DMS79 treated with DMSO at 0.1 percent for 48 hours (cell line): ENCODE data around the gene GRK4.
A peak's percentile ranks its signal among the peaks of the same experiment; 100 is the strongest.
"Not testable (repeated sequence)": the region's sequence is repeated elsewhere in the genome, so short reads cannot be mapped to it uniquely, and the experiment has no call there.

Experiments
- DNase-seq: peaks from one replicate; lab custom pipeline; 2025; lab: John Stamatoyannopoulos, UW

The GRK4 gene

DNA sequence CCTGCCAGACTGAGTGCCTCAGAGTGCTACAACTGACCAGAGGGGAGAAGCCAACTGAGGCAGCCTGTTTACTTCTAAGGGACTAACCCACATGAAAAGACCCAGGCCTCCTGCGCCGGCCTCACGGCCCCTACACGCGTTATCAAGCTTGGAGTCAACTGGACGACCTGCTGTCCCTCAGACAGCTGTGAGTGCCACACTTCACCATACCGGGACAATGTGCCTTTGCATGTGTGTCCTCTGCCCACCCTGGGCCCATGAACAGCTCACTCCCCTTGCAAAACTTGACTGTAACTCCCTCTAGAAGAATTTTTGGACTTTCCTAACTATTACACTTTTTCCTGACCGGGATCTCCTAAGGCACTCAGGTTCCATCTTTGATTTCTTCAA, 2.0 kb upstream of the GRK4 start:
- no peak for DNase-seq

DNA sequence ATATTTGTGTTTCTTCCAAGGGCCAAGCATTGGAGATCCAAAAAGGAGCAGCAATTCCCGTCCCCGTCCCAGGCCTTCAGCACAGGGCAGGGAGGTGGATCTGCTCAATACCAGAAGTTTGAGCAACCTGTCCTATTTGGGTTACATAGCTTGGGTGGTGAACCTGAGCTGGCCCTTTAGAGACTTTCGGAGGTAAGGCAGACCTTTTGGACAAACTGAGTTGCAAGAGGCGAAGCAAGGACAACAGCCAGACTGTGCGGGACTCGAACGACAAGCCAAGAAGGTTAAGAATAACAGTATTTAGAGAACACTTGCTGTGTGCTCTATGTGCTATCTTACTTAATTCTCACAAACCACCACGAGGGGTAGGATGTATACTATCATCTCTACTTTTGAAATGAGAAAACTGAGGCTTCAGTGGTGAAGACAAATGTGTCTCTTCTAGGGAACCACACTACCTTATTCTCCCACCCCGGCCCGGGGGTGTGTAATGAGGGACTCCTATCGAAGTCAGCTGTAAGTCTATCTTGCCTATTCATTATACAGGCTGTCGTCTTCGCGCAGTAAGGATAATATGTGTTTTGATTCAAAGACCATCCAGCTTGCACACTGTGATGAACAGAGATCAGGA, 1.4 kb upstream of the GRK4 start:
- peak; percentile 4 for DNase-seq

DNA sequence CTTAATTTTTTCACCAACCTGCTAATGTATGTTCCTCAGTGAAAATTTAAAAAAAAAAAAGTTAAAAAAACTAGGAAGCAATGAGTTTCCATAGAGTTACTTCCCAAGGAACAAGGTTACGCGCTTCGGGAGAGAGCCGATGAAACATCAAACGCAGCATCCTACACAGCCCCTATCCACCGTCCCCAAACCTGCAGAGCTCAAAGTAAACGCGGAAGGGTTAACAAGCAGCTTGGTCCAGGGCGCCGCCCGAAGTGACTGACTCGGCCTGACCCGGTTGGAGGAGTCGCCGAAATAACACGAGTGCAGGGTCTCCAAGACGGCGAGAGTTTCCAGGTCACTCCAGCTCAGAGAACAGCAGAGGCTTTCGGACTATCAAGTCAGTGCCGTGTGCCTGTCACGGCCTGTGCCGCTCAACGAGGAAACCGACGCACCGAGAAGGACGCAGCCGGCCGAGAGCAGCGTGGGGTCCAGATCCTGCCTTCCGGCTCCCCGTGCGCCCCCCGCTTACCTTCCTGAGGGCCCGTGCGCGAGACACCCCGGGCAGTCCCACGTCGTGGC, 677 bp upstream of the GRK4 start:
- DNase-seq = no peak

DNA sequence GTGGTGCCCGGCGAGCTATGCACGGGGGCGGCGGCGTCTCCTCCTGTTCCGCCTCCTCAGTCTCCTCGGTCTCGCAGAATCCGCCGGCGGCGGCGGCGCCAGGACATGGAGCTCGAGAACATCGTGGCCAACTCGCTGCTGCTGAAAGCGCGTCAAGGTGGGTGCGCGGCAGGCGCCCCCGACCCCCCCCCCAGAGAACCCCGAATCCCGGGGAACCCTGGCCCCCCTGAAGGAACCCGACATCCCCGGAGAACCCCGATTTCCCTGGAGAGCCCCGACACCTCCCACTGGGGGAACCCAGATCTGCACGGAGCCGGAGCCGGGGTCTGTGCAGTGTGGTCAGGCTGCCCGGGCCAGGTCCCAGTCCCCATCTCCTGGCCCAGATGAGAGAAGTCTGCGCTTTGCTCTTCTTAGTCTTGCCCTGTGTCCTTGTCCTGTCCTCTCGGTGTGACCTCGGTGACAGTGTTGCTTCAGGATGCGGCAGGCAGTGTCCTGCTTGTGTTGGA, 648 bp downstream of the GRK4 start:
- DNase-seq = no peak

DNA sequence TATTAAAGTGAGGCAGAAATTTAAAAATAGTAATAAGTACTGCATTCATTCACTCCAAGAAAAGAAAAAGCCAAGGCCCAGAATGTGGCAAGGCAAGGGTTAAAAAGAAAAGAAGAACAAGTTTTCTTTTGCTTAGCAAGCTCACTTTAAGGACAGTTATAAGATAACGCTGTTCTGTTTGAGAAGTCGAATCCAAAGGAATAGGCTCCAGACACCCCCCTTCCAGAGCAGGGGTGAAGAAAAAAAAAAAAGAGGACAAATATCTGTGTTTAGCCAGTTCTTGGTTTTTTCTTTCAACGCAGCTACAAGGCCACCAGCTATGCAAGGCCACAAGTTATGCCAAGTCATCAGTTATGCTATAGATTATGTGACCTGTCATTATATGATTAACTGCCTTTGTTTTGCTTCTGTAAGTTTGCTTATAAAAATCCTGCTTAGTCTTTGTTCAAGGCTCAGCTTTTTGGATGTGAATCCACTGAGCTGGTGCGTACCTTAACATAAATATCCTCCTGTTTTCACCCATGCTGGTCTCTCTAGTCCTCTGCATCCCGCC, 1.4 kb downstream of the GRK4 start:
- no peak for DNase-seq

DNA sequence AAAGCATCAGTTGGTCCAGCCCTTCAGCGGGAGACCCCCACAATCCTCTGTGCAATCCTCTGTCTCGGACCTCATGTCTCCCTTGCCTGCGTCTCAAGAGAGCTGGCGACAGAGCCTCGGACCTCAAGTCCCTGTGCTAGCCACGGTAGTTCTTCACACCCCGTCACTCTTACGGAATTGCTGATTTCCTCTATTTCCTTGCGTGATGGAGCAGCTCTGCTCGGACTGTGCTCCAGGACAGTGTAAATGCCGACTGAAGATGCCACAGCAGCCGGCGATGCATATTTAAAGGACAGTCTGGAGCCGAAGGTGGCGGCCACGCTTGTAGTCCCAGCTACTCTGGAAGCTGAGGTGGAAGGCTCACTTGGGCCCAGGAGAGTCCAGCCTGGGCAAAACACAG, 1.9 kb downstream of the GRK4 start:
- no peak for DNase-seq

DNA sequence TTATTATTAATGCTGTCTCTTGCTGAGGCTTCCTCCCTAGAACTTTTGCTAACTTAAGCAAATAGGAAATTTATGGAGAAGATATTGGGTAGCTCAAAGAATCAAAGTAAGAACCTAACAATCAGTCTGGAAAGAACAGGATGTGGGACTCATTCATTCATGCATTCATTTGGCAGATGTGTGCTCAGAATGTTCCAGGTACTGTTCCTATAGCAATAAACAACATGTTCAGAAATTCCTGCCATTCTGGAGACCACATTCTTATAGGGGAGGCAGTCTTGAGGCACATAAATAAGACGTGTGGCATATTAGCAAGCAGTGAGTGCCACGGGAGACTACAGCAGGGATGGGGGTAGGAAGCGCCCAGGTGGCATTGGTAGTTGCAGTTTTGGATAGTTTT, 5.0 kb downstream of the GRK4 start:
- DNase-seq = no peak

DNA sequence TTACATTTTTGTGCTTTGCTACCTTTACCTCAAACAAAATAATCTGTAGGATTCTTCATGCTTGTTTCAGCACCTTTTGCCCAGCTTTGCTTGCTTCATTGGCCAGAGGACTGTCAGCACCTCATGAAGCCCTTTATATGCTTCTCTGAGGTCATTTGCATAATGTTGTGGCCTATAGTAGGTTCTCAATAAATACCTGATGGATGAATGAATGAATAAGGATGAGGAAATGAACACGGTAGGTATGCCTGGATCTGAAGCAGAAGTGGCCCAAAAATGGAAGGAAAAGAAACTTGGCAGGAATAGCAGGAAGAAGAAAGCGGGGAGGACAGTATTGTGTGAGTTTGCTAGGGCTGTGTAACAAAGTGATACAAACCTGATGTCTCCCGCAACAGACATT, 7.9 kb downstream of the GRK4 start:
- no peak for DNase-seq

DNA sequence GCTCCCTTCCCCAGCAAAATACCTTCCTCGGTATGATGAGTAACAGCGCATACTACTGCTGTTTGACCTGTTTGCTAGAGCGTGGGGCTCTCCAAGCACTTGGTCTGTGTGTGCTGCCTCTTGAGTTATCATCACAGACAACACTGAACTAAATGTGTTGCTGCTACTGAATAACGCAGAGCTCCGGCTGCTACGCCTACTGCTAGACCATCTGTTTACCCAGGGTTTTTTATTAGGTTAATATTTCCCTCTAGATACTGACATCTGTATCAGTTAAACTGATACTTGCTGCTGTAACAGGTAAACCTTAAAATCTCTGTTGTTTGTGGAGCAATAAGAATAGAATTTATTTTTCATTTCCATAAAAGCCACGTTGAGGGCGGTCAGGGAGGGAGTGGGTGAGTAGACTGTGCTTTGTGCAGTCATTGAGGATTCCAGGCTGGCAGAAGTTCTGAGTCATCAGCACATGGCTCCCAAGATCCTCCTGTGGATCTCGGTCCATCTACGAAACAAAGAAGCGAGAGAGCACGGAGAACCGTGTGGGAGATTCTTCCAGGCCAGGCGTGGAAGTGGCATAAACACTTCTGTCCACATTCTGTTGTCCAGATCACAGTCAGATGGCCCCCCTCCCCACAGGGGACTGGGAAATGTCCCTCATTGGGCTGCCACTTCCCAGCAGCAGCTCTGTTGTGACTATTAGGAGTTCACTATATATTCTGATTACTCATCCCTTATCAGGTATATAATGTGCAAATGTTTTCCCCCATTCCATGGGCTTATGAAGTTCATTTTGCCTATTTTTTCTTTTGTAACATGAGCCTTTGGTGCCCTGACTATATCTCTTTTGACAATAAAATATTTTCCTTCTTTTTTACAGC, 14.1 kb downstream of the GRK4 start:
- DNase-seq = no peak

DNA sequence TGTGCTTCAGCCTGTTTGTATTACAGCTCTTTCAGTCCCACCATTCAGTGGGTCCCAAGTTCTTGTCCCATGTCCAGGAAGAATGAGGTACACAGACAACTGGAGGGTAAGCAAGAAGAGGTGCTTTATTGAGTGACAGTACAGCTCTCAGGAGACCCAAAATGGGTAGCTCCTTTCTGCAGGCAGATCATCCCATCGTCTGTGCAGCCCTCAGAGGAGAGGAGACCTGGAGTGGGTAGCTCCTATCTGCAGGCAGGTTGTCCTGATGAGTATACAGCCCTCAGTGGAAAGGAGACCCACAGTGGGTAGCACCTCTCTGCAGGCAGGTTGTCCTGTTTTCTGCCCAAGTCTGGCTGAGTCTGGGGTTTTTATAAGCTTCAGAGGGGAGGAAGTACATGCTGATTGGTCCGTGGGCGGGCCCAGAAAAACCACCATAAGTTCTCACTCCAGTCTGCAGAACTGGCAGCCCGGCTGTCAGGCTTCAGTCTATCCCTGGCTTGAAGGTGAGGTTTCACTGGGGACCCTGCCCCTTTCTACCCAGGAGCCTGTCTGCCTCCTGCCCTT, 18.0 kb downstream of the GRK4 start:
- no peak for DNase-seq

DNA sequence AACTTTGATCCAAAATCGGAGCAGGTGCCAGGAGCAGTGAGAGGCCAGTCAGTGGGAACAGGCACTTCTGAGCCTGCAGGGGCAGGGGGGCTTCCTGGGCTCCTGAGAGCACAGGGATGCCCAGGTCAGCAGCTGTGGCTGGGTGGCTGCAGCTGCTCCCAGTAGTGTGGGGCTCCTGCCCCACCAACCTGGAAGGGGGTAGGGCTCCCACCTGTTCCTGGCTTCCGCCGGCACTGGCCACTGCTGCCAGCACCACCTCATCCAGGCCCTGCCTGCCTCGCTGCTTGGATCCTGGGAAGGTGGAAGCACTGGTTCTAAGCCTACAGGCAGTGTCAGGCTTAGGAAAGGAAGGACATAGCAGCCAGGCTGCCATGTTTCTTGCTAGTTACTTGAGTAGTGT, 18.6 kb downstream of the GRK4 start:
- DNase-seq = no peak

DNA sequence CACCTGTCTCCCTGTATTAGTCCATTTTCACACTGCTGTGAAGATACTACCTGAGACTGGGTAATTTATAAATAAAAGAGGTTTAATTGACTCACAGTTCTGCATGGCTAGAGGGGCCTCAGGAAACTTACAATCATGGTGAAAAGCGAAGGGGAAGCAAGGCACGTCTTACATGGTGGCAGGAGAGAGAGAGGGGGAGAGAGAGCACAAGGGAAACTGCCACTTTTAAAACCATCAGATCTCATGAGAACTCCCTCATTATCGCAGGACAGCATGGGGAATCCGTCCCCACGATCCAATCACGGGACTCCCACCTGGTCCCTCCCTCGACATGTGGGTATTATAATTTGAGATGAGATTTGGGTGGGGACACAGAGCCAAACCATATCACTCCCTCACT, 20.3 kb downstream of the GRK4 start:
- not testable (repeated sequence) for DNase-seq

DNA sequence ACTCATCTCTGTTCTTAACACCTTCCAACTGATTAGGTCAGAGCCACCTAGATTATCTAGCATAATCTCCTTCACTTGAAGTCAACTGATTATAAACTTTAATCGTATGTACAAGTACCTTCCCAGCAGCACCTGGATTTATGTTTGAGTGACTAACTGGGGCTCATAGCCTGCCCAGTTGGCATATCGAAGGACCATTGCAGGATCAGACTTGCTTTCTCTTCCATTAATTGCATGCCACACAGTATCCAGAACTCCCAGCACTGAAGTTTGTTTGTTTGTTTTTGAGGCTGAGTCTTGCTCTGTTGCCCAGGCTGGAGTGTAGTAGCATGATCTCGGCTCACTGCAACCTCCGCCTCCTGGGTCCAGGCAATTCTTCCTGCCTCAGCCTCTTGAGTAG, 27.9 kb downstream of the GRK4 start:
- no peak for DNase-seq

DNA sequence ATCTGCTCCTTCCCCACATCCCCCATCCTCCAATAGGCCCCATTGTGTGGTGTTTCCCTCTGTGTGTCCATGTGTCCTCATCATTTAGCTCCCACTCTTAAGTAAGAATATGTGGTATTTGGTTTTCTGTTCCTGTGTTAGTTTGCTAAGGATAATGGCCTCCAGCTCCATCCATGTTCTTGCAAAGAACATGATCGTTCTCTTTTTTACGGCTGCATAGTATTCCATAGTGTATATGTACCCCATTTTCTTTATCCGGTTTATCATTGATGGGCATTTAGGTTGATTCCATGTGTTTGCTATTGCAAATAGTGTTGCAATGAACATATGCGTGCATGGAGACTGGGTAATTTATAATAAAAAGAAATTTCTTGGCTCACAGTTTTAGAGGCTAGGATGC, 31.5 kb downstream of the GRK4 start:
- no peak for DNase-seq

DNA sequence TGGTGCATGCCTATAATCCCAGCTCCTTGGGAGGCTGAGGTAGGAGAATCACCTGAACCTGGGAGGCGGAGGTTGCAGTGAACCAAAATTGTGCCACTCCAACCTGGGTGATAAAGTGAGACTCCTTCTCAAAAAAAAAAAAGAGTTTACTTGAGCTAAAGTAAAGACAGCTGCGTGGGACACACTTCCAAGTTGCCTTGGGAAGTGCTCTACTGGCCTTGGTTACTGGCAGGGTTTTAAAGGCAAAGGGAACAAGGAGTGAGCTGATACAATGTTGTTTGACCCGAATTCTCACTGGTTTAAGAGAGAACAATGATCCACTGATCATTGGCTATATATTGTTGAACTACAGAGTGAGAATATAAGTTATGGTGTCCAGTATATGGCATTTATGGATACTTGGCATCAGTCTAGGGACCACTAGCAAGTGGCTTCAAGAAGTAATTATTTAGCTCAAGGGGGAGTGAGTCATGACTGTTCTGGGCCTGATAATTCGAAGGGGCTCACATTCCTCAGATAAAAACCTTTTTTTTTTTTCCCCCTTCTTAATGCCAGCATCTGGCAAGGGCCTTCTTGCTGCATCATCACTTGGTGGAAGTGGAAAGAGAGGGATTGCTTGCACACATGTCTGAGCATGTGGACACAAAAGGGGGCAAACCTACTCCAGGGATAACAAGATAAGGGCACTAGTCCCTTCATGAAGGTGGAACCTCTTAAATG, 32.3 kb downstream of the GRK4 start:
- no peak for DNase-seq

DNA sequence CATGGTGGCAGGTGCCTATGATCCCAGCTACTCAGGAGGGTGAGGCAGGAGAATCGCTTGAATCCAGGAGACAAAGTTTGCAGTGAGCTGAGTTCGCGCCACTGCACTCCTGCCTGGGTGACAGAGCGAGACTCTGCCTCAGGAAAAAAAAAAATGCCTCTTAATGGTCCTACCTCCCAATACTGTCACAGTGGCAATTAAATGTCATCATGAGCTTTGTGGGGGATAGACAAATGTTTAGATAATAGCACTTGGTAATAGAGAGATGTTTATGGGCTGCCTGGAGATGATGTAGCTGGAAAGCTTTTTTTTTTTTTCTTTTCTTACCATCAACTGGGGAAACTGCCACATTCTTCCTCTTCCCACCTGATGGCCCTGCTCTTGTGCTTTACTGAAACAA, 33.0 kb downstream of the GRK4 start:
- DNase-seq = no peak

DNA sequence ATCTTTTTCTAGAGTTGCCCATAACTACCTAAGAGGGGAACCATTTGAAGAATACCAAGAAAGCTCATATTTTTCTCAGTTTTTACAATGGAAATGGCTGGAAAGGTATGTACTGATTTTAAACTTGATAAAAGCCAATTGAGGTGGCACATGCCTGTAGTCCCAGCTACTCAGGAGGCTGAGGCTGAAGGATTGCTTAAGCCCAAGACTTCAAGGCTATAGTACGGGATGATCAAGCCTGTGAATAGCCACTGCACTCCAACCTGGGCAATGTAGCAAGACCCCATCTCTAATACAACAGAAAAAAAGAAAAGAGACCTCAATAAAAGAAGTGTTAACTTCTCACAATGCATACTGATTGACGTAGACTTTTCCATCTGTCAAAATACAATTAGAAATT, 44.4 kb downstream of the GRK4 start:
- no peak for DNase-seq

DNA sequence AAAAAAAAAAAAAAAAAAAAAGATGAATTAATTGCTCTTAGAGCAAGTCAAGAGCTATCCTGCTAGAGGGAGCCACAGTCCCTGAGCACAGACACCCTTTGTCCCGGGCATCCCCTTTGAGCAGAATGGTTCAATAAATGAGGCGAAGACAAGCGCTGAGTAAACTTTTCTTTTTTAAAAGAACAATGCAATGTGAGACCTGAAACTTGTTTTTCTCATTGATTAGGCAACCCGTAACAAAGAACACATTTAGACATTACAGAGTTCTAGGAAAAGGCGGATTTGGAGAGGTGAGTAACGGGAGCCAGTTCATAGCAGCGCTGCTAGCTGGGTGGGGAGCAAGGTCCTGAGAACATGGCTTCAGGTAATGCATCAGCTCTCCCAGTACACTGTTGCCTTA, 46.1 kb downstream of the GRK4 start:
- DNase-seq = no peak

DNA sequence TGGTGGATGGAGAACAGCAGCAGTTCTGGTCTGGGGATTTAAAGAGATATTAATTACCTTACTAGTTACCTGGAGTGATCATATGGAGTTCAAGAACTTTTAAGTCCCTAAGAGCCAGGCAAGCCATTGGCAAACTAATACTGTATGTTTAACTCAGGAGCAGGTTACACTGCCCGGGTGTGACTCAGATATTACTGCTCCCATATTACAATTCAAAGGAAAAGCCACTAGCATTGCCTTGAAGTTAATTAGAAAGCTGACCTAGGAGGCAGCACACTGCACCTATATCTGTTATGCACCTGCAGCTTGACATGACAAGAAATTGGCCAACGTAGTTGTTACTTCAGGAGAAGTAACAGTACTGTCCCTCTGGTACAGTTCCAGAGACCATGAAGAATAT, 47.2 kb downstream of the GRK4 start:
- DNase-seq = no peak

DNA sequence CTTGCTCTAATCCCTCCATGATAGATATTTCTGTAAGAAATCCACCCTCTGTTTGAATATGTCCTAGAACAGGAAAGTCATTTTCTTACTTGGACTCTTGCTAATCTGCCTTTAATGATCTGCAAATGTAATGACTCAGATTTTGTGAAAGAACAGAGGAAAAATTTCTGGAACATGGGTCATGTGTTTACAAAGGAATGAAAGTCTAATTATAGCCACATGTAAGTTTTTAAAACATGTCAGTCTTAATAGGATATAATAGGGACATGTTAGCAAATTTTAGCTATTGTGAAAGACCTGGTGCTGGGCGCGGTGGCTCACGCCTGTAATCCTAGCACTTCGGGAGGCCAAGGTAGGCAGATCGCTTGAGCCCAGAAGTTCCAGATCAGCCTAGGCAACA, 47.6 kb downstream of the GRK4 start:
- DNase-seq = no peak

DNA sequence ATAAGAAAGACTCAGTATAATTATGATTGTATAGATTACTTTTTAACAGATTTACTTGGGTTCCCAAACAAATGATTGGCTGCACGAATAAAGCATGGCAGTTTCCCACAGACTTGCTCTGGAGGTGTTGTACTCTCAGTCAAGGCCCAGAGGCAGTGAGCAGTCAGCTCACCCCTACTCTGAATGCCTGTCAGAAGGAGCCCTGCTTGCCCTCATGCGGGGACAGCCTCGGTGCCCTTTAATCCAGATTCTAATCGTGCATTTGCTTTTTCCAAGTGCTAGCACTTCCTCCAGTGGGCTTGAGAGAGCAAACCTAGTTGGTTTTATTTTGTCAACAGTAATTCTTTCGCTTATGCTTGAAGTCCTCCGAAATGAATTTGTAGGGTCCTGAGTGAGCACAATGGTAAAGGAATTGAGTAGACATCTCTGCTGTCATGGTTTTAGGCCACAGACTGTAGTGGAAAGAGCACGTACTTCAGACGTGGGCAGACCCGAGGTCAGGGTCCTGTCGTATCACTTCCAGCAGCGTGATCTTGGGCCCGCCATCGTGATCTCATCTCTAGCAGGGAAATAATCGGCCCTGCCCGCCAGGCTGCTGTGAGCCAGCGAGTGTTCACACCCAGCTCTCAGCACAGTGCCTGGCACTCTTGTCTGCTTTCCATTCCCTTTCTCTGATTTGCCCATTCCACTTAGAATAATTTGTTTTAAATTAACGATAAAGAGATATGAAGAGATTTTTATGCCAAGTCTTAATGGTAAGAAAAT, 48.3 kb downstream of the GRK4 start:
- DNase-seq = no peak
